Lower leg skin (tissue), 4 donors: ENCODE data around the gene PON2. TPM values are rescaled to one million over a fixed set of nuclear protein-coding genes. Genes with fewer than 3 reads are reported as not detected.

Source experiments
- DNase-seq, 2 donors: peaks; one replicate each; pipeline ENCODE4 v3.0.0-alpha.2; 2019; ENCODE audit warnings: low spot score in 2 of 2
- H3K4me3 ChIP-seq: fragments of 200-600 bp; sonication (generic); 2 replicates; pipeline ENCODE4 v1.5.1; 2017; ENCODE audit warnings: mild to moderate bottlenecking, low read depth; ENCODE audit not compliant: poor library complexity, severe bottlenecking
- CTCF ChIP-seq, 3 donors: fragments of 450-650 bp; IDR thresholded peaks; one replicate each; pipeline ENCODE4 v1.5.1; 2016; ENCODE audit warnings: antibody characterized with exemption in 3 of 3, mild to moderate bottlenecking in 3 of 3, moderate library complexity in 2 of 3
- POLR2A ChIP-seq, 2 donors: fragments of 450-650 bp; IDR thresholded peaks; one replicate each; pipeline ENCODE4 v1.6.1; 2016 to 2017; ENCODE audit warnings: antibody characterized with exemption in 2 of 2, mild to moderate bottlenecking in 1 of 2, moderate library complexity in 1 of 2
- WGBS, 2 donors: methylation state at CpG; one replicate each; pipeline ENCODE4 v1.1.5; 2018; 5-methylcytosine and 5-hydroxymethylcytosine counted together
- intact Hi-C: fragments of 100-400 bp; cut with DNase I; formaldehyde crosslinking; loops from one replicate; pipeline ENCODE4 v1.15.0; 2023; ENCODE audit warnings: low total_unique reads
- total RNA-seq, 4 donors: library from RNA; depleted of rRNA; stranded (reverse); fragments of >200 nt; gene quantifications; one replicate each; pipeline ENCODE4 v1.1.0, GENCODE V29; 2016

The PON2 gene
- total RNA-seq, 4 donors from 2014 or later = 77.7 to 101 (median 86.0) TPM

GRCh38 chr7:95435422-95435780 is 573 bp upstream of the PON2 start:
- WGBS, 2 donors = 55 to 57% methylated on average over 9 of the region's 9 CpGs
- DNase-seq = no peak
- TF ChIP-seq POLR2A (IDR thresholded peaks at IDR 0.05) (no peak), CTCF (IDR thresholded peaks at IDR 0.05) (no peak)
- intact Hi-C loops = no loop called here
- H3K4me3 ChIP-seq = peak overlapping the region; percentile 49

- 42 to 43% methylated on average over 6 of the region's 6 CpGs for WGBS, 2 donors
- no peak for DNase-seq
- intact Hi-C loops = no loop called here
- TF ChIP-seq POLR2A (IDR thresholded peaks at IDR 0.05) (no peak), CTCF (IDR thresholded peaks at IDR 0.05) (no peak)
- peak overlapping the region; percentile 49 for H3K4me3 ChIP-seq
Observed at GRCh38 chr7:95433952-95434556, 774 bp downstream of the PON2 start.

GRCh38 chr7:95433129-95433528 is 1.7 kb downstream of the PON2 start:
- 95 to 98% methylated on average over 1 of the region's 1 CpG for whole genome bisulfite sequencing, 2 donors
- H3K4me3 ChIP-seq = no peak overlapping the region
- no peak for TF ChIP-seq POLR2A (IDR thresholded peaks at IDR 0.05)
- TF ChIP-seq CTCF (IDR thresholded peaks at IDR 0.05) = no peak
- no peak for DNase-seq
- intact Hi-C loops = no loop called here

- intact Hi-C loops = no loop called here
Observed at GRCh38 chr7:95432606-95433005, 2.2 kb downstream of the PON2 start.

GRCh38 chr7:95430864-95431263 is 4.0 kb downstream of the PON2 start:
- no peak for DNase-seq
- no peak for TF ChIP-seq CTCF (IDR thresholded peaks at IDR 0.05)
- no peak for TF ChIP-seq POLR2A (IDR thresholded peaks at IDR 0.05)
- 82 to 93% methylated on average over 2 of the region's 2 CpGs for WGBS, 2 donors
- H3K4me3 ChIP-seq = no peak overlapping the region
- intact Hi-C loops = no loop called here

More at GRCh38 chr7:95432606-95433005, 2.2 kb downstream of the PON2 start:
- TF ChIP-seq POLR2A (IDR thresholded peaks at IDR 0.05) (no peak), CTCF (IDR thresholded peaks at IDR 0.05) (no peak)
- no peak overlapping the region for H3K4me3 ChIP-seq
- 91 to 97% methylated on average over 2 of the region's 2 CpGs for WGBS, 2 donors
- DNase-seq = no peak
